ENCODE data around the gene JTB. TPM values are rescaled to one million over a fixed set of nuclear protein-coding genes. Genes with fewer than 3 reads are reported as not detected.

The JTB gene
- total and polyA plus RNA-seq, 2 of the 4 experiments (the other 2 are of a cell fraction): 123 to 138 TPM

DNA sequence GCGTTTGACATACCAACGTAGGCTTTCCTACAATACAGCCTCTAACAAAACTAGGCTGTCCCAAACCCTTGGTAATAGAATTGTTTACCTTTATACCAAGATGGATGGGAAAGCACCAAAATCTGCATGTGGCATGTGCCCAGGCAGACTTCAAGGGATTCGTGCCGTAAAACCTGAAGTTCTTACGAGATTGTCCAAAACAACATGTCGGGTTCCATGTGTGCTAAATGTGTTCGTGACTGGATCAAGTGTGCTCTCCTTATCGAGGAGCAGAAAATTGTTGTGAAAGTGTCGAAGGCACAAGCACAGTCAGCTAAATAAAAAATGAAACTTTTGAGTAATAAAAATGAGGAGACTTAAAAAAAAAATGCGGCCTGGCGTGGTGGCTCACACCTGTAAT is 18.2 kb upstream of the JTB start:
- ChIA-PET POLR2A (ENCODE audit: unreplicated experiment) (no interaction called here), CTCF (no interaction called here)
- peaks cover 4% of the 10 kb centered on the region; the same call in 1 of the 2 replicates for H3K9me1 ChIP-seq (ENCODE audit: insufficient read depth, low read length)
- in situ Hi-C loops (cut with MboI; ENCODE audit: low sequenced_read_pairs) (no loop called here), intact Hi-C loops (cut with micrococcal nuclease) (no loop called here), dilution Hi-C loops (cut with HindIII; ENCODE audit: low sequenced_read_pairs, unreplicated experiment) (no loop called here)
- no peak overlapping the region for H2AFZ ChIP-seq (replicated peaks; ENCODE audit: low read length, poor library complexity)
- no peak overlapping the region for H2AK9ac ChIP-seq (replicated peaks; ENCODE audit: low read depth, low read length, poor library complexity)
- no peak overlapping the region for H4K91ac ChIP-seq (ENCODE audit: insufficient read depth, low read depth, low read length)
- ATAC-seq (ENCODE audit: low read depth) (no peak), DNase-seq (no peak)
- no peak overlapping the region for H2BK20ac ChIP-seq (ENCODE audit: low read depth, low read length)
- H3K4me1 ChIP-seq (ENCODE audit: control insufficient read depth, insufficient read depth, low read length): 0 out of 2 replicates have a peak, but pooled peaks cover 2% of the 10 kb centered on the region
- no peak overlapping the region for H3K14ac ChIP-seq (replicated peaks; ENCODE audit: low read depth, low read length)
- H3K36me3 ChIP-seq (ENCODE audit: control insufficient read depth, insufficient read depth, low read length): peaks cover 28% of the 10 kb centered on the region
- no peak overlapping the region for H3K27ac ChIP-seq (ENCODE audit: insufficient read depth, low read length)
- no peak overlapping the region for H4K5ac ChIP-seq (ENCODE audit: low read depth, low read length)
- no peak overlapping the region for H3K4me3 ChIP-seq (ENCODE audit: insufficient read depth, low read depth, low read length)
- no peak overlapping the region for H3K4ac ChIP-seq (ENCODE audit: low read depth, low read length)
- no peak overlapping the region for H3K23ac ChIP-seq (ENCODE audit: low read depth, low read length)
- H3K18ac ChIP-seq (ENCODE audit: low read depth, low read length): no peak overlapping the region
- WGBS, 2 experiments (ENCODE audit: extremely low coverage in 2 of 2, insufficient read length in 1 of 2): 97% methylated on average over 6 of the region's 11 CpGs; no CpG with 5 or more reads in 1 of the 2 experiments
- H3K79me1 ChIP-seq (ENCODE audit: low read depth in 1 of 2, low read length in 2 of 2): peaks cover 17 to 37% of the 10 kb centered on the region in 2 experiments
- TF ChIP-seq BHLHE40 (IDR thresholded peaks at IDR 0.05; ENCODE audit: low read depth, low read length): no peak
- TF ChIP-seq SMC3 (IDR thresholded peaks at IDR 0.05; ENCODE audit: low read depth, low read length): no peak
- TF ChIP-seq CHD1 (IDR thresholded peaks at IDR 0.05; ENCODE audit: low read depth, low read length): no peak
- TF ChIP-seq RAD21 (IDR thresholded peaks at IDR 0.05; ENCODE audit: low read length): no peak
- no peak for TF ChIP-seq MXI1 (IDR thresholded peaks at IDR 0.05; ENCODE audit: borderline replicate concordance, low read depth, low read length)
- no peaks in the 10 kb centered on the region for H3K9me3 ChIP-seq (ENCODE audit: control insufficient read depth, insufficient read depth, low read length)
- no peak overlapping the region for H2BK5ac ChIP-seq (ENCODE audit: low read depth, low read length, poor library complexity, severe bottlenecking)
- no peak overlapping the region for H2AK5ac ChIP-seq (ENCODE audit: low read depth, low read length)
- H2BK120ac ChIP-seq (ENCODE audit: low read depth, low read length): no peak overlapping the region
- H3K4me2 ChIP-seq (ENCODE audit: low read depth, low read length): no peak overlapping the region
- H3K56ac ChIP-seq (ENCODE audit: extremely low read depth, insufficient read depth, low read length): no peak overlapping the region
- no peak overlapping the region for H4K8ac ChIP-seq (ENCODE audit: low read depth in 2 of 2, low read length in 2 of 2)
- BruUV-seq (replicated peaks): no TSS peak
- H4K20me1 ChIP-seq (ENCODE audit: insufficient read depth, low read length): peaks cover 23% of the 10 kb centered on the region; the same call in 1 of the 2 replicates
- H2BK15ac ChIP-seq (ENCODE audit: low read depth, low read length): no peak overlapping the region
- H3K27me3 ChIP-seq (ENCODE audit: control insufficient read depth, insufficient read depth, low read length): no peaks in the 10 kb centered on the region
- H3K9ac ChIP-seq (ENCODE audit: low read depth, low read length): no peak overlapping the region
